AG09309 (cell line): ENCODE data around the gene PPME1.

ENCODE experiments used
- DNase-seq: peaks from one replicate; pipeline ENCODE4 v3.0.0-alpha.2; 2010; ENCODE audit warnings: low read depth
- H3K4me3 ChIP-seq: 2 replicates; pipeline ENCODE4 v1.5.1; 2011; ENCODE audit warnings: mild to moderate bottlenecking, low read depth, low read length, moderate library complexity; ENCODE audit not compliant: control insufficient read depth
- CTCF ChIP-seq: IDR thresholded peaks from 2 replicates; pipeline ENCODE4 v1.5.1; 2011; ENCODE audit warnings: mild to moderate bottlenecking, low read depth, low read length, inconsistent platforms; ENCODE audit not compliant: insufficient read depth, control insufficient read depth; ENCODE audit errors: missing control alignments

PPME1 gene

GRCh38 chr11:74142624-74143023 lies 28.5 kb upstream of the PPME1 start:
- DNase-seq, result no peak
- no peak for TF ChIP-seq CTCF

GRCh38 chr11:74144592-74144991 lies 26.5 kb upstream of the PPME1 start:
- DNase-seq, result no peak
- no peak overlapping the region for H3K4me3 ChIP-seq
- TF ChIP-seq CTCF, result no peak

More at GRCh38 chr11:74142624-74143023, 28.5 kb upstream of the PPME1 start:
- no peak overlapping the region for H3K4me3 ChIP-seq

- H3K4me3 ChIP-seq, result no peak overlapping the region
- TF ChIP-seq CTCF, result no peak
- no peak for DNase-seq
These were observed 23.7 kb upstream of the PPME1 start for GRCh38 chr11:74147199-74147929.

- no peak for DNase-seq
- no peak for TF ChIP-seq CTCF
These were observed 17.9 kb upstream of the PPME1 start for GRCh38 chr11:74153224-74153623.

GRCh38 chr11:74154620-74155281 lies 16.3 kb upstream of the PPME1 start:
- DNase-seq, result no peak
- no peak for TF ChIP-seq CTCF
- no peak overlapping the region for H3K4me3 ChIP-seq

More at GRCh38 chr11:74153224-74153623, 17.9 kb upstream of the PPME1 start:
- H3K4me3 ChIP-seq, result no peak overlapping the region

- DNase-seq, result no peak
- H3K4me3 ChIP-seq, result no peak overlapping the region
- no peak for TF ChIP-seq CTCF
These were observed 13.9 kb upstream of the PPME1 start for GRCh38 chr11:74157169-74157568.
